GM23338 (cell line): ENCODE results near the gene ADRB2. TPM values are rescaled to one million over a fixed set of nuclear protein-coding genes. Genes with fewer than 3 reads are reported as not detected.

ENCODE experiments used
- ATAC-seq: fragments of 200-7000 bp; cut with Tn5 transposase; 3 replicates; pipeline ENCODE4 v1.9.1; 2020
- DNase-seq: peaks from one replicate; pipeline ENCODE4 v3.0.0-alpha.2; 2015; ENCODE audit warnings: low spot score
- H2AFZ ChIP-seq: fragments of 200-600 bp; sonication (generic); 2 replicates; pipeline ENCODE4 v1.8.0; 2016; ENCODE audit warnings: antibody characterized with exemption, mild to moderate bottlenecking, moderate library complexity
- H3F3A ChIP-seq: fragments of 200-600 bp; sonication (generic); replicated peaks from 2 replicates; pipeline ENCODE4 v1.8.0; 2017; ENCODE audit warnings: antibody characterized with exemption, mixed run types, low read depth
- H3K27ac ChIP-seq: fragments of 200-600 bp; sonication (generic); 2 replicates; pipeline ENCODE4 v1.6.1; 2016; ENCODE audit warnings: low read depth
- H3K27me3 ChIP-seq: fragments of 200-600 bp; sonication (generic); 2 replicates; pipeline ENCODE4 v1.8.0; 2016; ENCODE audit warnings: mild to moderate bottlenecking, mixed run types, moderate library complexity; ENCODE audit not compliant: insufficient read depth
- H3K36me3 ChIP-seq: fragments of 200-600 bp; sonication (generic); 2 replicates; pipeline ENCODE4 v1.8.0; 2016; ENCODE audit warnings: mild to moderate bottlenecking; ENCODE audit not compliant: insufficient read depth
- H3K4me1 ChIP-seq: fragments of 200-600 bp; sonication (generic); 2 replicates; pipeline ENCODE4 v1.8.0; 2016; ENCODE audit warnings: mild to moderate bottlenecking, moderate library complexity; ENCODE audit not compliant: insufficient read depth
- H3K4me2 ChIP-seq: fragments of 200-600 bp; sonication (generic); 2 replicates; pipeline ENCODE4 v1.7.1; 2017; ENCODE audit warnings: mixed run types
- H3K4me3 ChIP-seq: fragments of 200-600 bp; sonication (generic); 2 replicates; pipeline ENCODE4 v1.6.1; 2016; ENCODE audit warnings: mixed run types
- H3K79me2 ChIP-seq: fragments of 200-600 bp; sonication (generic); replicated peaks from 2 replicates; pipeline ENCODE4 v1.8.0; 2017; ENCODE audit warnings: mild to moderate bottlenecking; ENCODE audit not compliant: insufficient read depth
- H3K9me2 ChIP-seq: fragments of 200-600 bp; sonication (generic); 2 replicates; pipeline ENCODE4 v1.8.0; 2017; ENCODE audit not compliant: insufficient read depth
- H4K20me1 ChIP-seq: fragments of 200-600 bp; sonication (generic); replicated peaks from 2 replicates; pipeline ENCODE4 v1.8.0; 2017; ENCODE audit warnings: mild to moderate bottlenecking; ENCODE audit not compliant: insufficient read depth
- H3K27ac Mint-ChIP-seq: 2 replicates; pipeline ENCODE4 v1.8.0; 2020; ENCODE audit warnings: inconsistent platforms, mild to moderate bottlenecking, moderate library complexity, mixed read lengths
- H3K27me3 Mint-ChIP-seq: 3 replicates; pipeline ENCODE4 v1.8.0; 2022; ENCODE audit warnings: low read depth, mild to moderate bottlenecking, moderate library complexity, mixed read lengths, inconsistent platforms; ENCODE audit not compliant: insufficient read depth, poor library complexity
- H3K36me3 Mint-ChIP-seq: 3 replicates; pipeline ENCODE4 v1.8.0; 2021; ENCODE audit warnings: low read depth, mild to moderate bottlenecking, inconsistent platforms, moderate library complexity, mixed read lengths
- H3K4me1 Mint-ChIP-seq: 3 replicates; pipeline ENCODE4 v1.8.0; 2020; ENCODE audit warnings: mild to moderate bottlenecking, inconsistent platforms, mixed read lengths
- H3K4me3 Mint-ChIP-seq: 3 replicates; pipeline ENCODE4 v1.8.0; 2021; ENCODE audit warnings: moderate library complexity, mild to moderate bottlenecking, inconsistent platforms, mixed read lengths
- H3K9me3 Mint-ChIP-seq: 3 replicates; pipeline ENCODE4 v1.8.0; 2020; ENCODE audit warnings: moderate library complexity, mild to moderate bottlenecking, inconsistent platforms, mixed read lengths
- CTCF ChIP-seq, 2 experiments: fragments of 200-600 bp in 1 of 2; sonication (generic) in 1 of 2; conservative IDR thresholded peaks; 2 replicates each; pipeline versions ENCODE4 v1.5.1 to v1.6.1; 2016 to 2017; ENCODE audit warnings: antibody characterized with exemption in 2 of 2, low read depth in 2 of 2, mild to moderate bottlenecking in 2 of 2, moderate library complexity in 1 of 2
- ETS1 ChIP-seq: IDR thresholded peaks from 2 replicates; pipeline ENCODE4 v1.6.1; 2016; ENCODE audit warnings: antibody characterized with exemption
- REST ChIP-seq: IDR thresholded peaks from one replicate; pipeline ENCODE4 v1.6.1; 2018; ENCODE audit warnings: antibody characterized with exemption; ENCODE audit not compliant: unreplicated experiment
- ZNF331 ChIP-seq: fragments of 250-450 bp; sonication (Bioruptor Pico); IDR thresholded peaks from 2 replicates; pipeline ENCODE4 v1.5.0; 2020; ENCODE audit warnings: low read depth, mild to moderate bottlenecking, moderate library complexity
- ZNF462 ChIP-seq: fragments of 250-450 bp; sonication (Bioruptor Pico); IDR thresholded peaks from 2 replicates; pipeline ENCODE4 v1.5.0; 2020; ENCODE audit warnings: mild to moderate bottlenecking, moderate library complexity
- polyA plus RNA-seq: library from polyadenylated mRNA; unstranded; fragments of >200 nt; fragmentation: Nextera tagmentation; extraction: Ambion mirVana; gene quantifications from 2 replicates; pipeline ENCODE4 v1.2.1, GENCODE V29; 2016
- total RNA-seq: library from RNA; depleted of rRNA; stranded (reverse); fragments of >200 nt; shearing (Covaris generic); gene quantifications from 2 replicates; pipeline ENCODE4 v1.2.3, GENCODE V29; 2014

Gene ADRB2
- total and polyA plus RNA-seq, 2 experiments from 2014 or later, result 0.44 to 1.3 TPM

GRCh38 chr5:148778882-148779281, 47.5 kb upstream of the ADRB2 start:
- no peaks in the 10 kb centered on the region for H3K27me3 ChIP-seq
- H3K27me3 Mint-ChIP-seq, result peaks cover 2% of the 10 kb centered on the region
- no peak overlapping the region for H2AFZ ChIP-seq
- TF ChIP-seq CTCF (conservative IDR thresholded peaks at IDR 0.05; ENCODE audit: low read depth in 2 of 2) (no peak), ETS1 (no peak)
- H3K36me3 Mint-ChIP-seq, result no peaks in the 10 kb centered on the region
- H3K9me2 ChIP-seq, result 0 out of 2 replicates have a peak, but pooled peaks cover 18% of the 10 kb centered on the region
- no peaks in the 10 kb centered on the region for H4K20me1 ChIP-seq
- no peaks in the 10 kb centered on the region for H3K9me3 Mint-ChIP-seq
- no peak overlapping the region for H3K4me3 Mint-ChIP-seq
- H3K4me1 Mint-ChIP-seq, result peaks cover 9% of the 10 kb centered on the region; the same call in 2 of the 3 replicates
- ATAC-seq, result no peak
- H3K27ac Mint-ChIP-seq, result no peak overlapping the region
- H3K4me1 ChIP-seq, result peaks cover 10% of the 10 kb centered on the region
- H3K79me2 ChIP-seq, result no peaks in the 10 kb centered on the region
- H3K27ac ChIP-seq, result no peak overlapping the region
- H3K36me3 ChIP-seq, result no peaks in the 10 kb centered on the region
- H3K4me2 ChIP-seq, result no peak overlapping the region
- DNase-seq, result no peak
- no peaks in the 10 kb centered on the region for H3F3A ChIP-seq
- no peak overlapping the region for H3K4me3 ChIP-seq

- Histone ChIP-seq H2AFZ (no peak overlapping the region), H3K4me1 (no peaks in the 10 kb centered on the region), H4K20me1 (no peaks in the 10 kb centered on the region), H3F3A (no peaks in the 10 kb centered on the region), H3K79me2 (no peaks in the 10 kb centered on the region), H3K4me3 (no peak overlapping the region), H3K27me3 (no peaks in the 10 kb centered on the region), H3K4me2 (no peak overlapping the region), H3K36me3 (no peaks in the 10 kb centered on the region), H3K9me2 (0 out of 2 replicates have a peak, but pooled peaks cover 18% of the 10 kb centered on the region), H3K27ac (no peak overlapping the region)
- Mint-ChIP-seq H3K9me3 (no peaks in the 10 kb centered on the region), H3K4me3 (no peak overlapping the region), H3K36me3 (no peaks in the 10 kb centered on the region), H3K27ac (no peak overlapping the region), H3K27me3 (peaks cover 2% of the 10 kb centered on the region), H3K4me1 (no peaks in the 10 kb centered on the region)
- DNase-seq, result peak; percentile 29
- no peak; the same call in 2 of the 3 replicates for ATAC-seq
- peak; percentile 21 to 23; a peak in 1 of 4 replicates for TF ChIP-seq CTCF (conservative IDR thresholded peaks at IDR 0.05; ENCODE audit: low read depth in 2 of 2)
- TF ChIP-seq REST, result no peak
- no peak for TF ChIP-seq ZNF331 (CRISPR knock-in tag)
- TF ChIP-seq ZNF462 (CRISPR knock-in tag), result no peak
Measured at GRCh38 chr5:148780711-148781110, 45.7 kb upstream of the ADRB2 start.
